ENCODE measurements around the gene EVA1C.

The EVA1C gene

GRCh38 chr21:32403201-32403777 is 9.2 kb upstream of the EVA1C start:
- no peak overlapping the region for H3K4me3 ChIP-seq (ENCODE audit: low read depth, low read length)
- TF ChIP-seq, protein P1, sequence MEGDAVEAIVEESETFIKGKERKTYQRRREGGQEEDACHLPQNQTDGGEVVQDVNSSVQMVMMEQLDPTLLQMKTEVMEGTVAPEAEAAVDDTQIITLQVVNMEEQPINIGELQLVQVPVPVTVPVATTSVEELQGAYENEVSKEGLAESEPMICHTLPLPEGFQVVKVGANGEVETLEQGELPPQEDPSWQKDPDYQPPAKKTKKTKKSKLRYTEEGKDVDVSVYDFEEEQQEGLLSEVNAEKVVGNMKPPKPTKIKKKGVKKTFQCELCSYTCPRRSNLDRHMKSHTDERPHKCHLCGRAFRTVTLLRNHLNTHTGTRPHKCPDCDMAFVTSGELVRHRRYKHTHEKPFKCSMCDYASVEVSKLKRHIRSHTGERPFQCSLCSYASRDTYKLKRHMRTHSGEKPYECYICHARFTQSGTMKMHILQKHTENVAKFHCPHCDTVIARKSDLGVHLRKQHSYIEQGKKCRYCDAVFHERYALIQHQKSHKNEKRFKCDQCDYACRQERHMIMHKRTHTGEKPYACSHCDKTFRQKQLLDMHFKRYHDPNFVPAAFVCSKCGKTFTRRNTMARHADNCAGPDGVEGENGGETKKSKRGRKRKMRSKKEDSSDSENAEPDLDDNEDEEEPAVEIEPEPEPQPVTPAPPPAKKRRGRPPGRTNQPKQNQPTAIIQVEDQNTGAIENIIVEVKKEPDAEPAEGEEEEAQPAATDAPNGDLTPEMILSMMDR (IDR thresholded peaks at IDR 0.05; ENCODE audit: insufficient read depth, low read depth, low read length, missing control alignments) = peak; percentile 40
- peak; percentile 48 for DNase-seq (ENCODE audit: low read depth)

DNA sequence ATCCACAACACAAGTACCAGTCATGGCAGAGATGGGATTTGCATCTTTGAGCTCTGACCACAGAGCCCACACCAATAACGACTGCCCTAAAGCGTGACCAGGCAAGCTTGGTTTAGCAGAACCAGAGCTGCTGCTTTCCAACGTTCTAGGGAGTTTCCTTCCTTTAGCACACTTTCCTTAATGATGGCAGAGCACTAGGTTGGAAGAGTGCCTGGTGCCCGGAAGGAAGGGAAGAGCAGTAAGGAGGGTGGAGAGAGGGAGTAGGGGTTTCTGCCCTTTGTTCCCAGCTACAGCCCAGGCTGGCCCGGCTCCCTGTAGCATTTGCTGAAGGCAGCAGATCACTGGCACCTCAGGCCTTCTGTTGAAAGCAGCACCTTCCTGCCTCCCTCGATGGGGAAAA is 6.1 kb upstream of the EVA1C start:
- no peak overlapping the region for H3K4me3 ChIP-seq (ENCODE audit: low read depth, low read length)
- TF ChIP-seq, protein P1 (IDR thresholded peaks at IDR 0.05; ENCODE audit: insufficient read depth, low read depth, low read length, missing control alignments) = no peak
- no peak for DNase-seq (ENCODE audit: low read depth)

DNA sequence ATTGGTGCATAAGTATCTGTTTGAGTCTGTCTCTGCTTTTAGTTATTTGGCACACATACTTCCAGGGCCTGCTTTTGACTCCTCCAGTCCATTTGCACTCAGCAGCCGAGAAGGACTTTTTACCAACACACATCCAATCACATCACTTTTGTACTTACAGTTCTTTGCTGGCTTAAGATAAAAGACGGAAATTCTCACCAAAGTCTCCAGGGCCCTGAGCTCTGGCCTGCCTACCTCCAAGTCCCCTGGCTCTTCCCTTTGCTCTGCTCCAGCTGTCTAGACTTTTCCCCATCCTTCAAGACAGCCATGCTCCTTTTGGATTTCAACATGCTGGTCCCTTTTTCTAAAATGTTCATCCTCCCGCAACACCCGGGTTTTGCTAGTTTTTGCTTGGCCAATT is 2.2 kb upstream of the EVA1C start:
- TF ChIP-seq, protein P1 (IDR thresholded peaks at IDR 0.05; ENCODE audit: insufficient read depth, low read depth, low read length, missing control alignments) = no peak
- no peak overlapping the region for H3K4me3 ChIP-seq (ENCODE audit: low read depth, low read length)
- no peak for DNase-seq (ENCODE audit: low read depth)

DNA sequence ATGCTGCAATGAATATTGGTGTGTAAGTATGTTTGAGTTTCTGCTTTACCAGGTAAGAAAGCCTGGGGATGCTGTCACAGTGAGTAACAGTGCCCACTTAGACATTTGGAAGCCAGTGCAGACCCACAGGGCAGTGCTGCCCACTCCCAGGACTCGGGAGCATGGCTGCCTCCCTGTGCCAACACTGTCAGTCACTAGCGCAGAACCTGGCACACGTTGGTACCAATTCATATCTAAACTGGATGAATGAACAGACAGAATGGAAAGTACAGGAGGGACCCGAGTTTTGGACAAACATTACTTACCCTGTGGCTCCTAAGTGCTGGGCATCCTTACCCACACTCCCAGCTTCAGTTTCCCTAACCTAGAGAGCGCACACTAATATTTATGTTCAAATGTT is 1.6 kb upstream of the EVA1C start:
- H3K4me3 ChIP-seq (ENCODE audit: low read depth, low read length) = no peak overlapping the region
- no peak for DNase-seq (ENCODE audit: low read depth)
- TF ChIP-seq, protein P1 (IDR thresholded peaks at IDR 0.05; ENCODE audit: insufficient read depth, low read depth, low read length, missing control alignments) = no peak

DNA sequence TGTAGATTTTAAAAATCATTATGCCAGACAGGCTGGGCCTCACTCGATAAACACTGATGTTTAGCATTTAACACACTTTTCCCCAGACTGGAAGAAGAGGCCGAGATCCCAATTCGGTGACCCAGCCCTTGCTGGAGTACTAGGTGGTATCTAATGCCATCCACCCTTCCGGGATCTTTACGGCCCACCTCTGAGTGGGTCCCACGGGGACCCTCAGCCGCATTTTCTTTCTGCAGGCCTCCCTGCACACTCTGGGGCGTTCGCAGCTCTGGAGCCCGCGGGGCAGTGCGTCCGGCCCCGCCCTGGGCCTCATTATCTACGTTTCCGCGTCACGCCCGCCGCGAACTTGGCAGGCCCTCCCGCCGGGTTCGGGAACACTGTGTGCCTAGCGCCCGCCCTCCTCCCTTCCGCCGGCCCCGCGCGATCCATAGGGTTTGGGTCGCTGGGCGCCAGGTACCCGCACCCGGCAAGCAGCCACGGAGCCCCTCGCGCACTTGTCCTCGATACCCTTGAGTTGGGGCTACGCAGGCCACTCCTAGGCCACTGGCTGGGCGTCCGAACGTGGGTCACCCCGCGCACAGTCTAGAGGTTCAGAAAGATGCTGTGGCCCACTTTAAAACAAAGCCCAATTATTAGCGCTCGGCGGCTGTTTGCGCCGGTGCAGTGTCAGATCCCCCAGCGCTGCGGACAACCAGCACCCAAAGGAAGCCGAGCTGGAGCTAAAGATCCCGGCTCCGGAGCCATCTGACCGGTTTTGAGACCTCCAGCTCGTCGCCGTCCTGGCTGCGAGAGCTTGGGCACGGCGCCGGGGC is 950 bp upstream of the EVA1C start:
- DNase-seq (ENCODE audit: low read depth) = no peak
- H3K4me3 ChIP-seq (ENCODE audit: low read depth, low read length) = peak overlapping the region; percentile 31
- TF ChIP-seq, protein P1 (IDR thresholded peaks at IDR 0.05; ENCODE audit: insufficient read depth, low read depth, low read length, missing control alignments) = no peak

DNA sequence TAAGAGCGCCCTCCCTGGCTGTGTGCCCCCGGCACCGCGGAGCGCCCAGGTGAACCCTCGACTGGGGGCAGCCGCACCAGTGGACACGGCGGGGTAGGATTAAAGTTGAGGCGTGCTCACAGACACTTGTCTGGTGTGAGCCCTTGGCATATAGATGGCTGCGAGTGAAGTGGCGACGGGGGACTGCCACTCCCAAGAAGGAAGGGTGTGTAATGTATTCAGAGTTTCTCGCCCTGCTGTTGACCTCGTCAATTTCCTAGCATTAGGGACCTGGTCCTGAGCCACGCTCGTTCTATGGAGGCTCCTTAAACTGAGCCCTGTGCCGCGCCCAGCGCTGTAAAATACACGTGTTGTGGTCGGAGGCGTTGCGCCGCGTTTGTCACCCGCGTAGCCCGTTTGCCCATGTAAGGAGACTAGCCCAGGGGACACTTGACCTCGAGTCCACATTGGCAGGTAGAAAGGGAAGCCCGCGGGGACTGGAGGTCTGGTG is 554 bp downstream of the EVA1C start:
- no peak for DNase-seq (ENCODE audit: low read depth)
- no peak overlapping the region for H3K4me3 ChIP-seq (ENCODE audit: low read depth, low read length)
- TF ChIP-seq, protein P1 (IDR thresholded peaks at IDR 0.05; ENCODE audit: insufficient read depth, low read depth, low read length, missing control alignments) = no peak

Measured in GM12865 (cell line).